ENCODE measurements around the gene XXYLT1. TPM values are rescaled to one million over a fixed set of nuclear protein-coding genes. Genes with fewer than 3 reads are reported as not detected.
A peak's percentile ranks its signal among the peaks of the same experiment; 100 is the strongest.
"Not testable (repeated sequence)": the region's sequence is repeated elsewhere in the genome, so short reads cannot be mapped to it uniquely, and the experiment has no call there.

Gene XXYLT1
- total RNA-seq, 1 donor from 2014 or later: 41.1 TPM

DNA sequence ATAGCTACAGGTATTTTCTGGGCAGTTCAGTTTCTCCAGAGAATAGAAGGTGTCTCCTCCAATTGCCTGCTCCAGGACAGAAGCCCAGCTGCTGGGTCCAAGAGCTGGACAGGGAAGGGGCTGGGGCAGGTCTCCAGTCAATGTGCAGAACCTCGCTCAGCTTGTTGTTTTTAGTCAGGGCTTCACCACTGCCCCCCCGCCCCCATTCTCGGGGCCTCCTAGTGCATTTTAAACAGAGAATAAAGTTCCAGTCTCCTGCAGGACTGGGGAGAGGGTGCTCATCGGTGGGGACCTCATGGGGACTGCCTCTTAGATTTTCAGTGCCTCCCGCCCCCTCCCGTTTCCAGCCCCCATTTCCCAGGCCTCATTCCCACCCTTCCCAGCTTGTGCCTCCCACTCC lies 216.6 kb downstream of the XXYLT1 start:
- H3K4me1 Mint-ChIP-seq: peaks cover 5% of the 10 kb centered on the region
- no peak overlapping the region for H3K27ac Mint-ChIP-seq (ENCODE audit: unreplicated experiment)
- H3K27me3 Mint-ChIP-seq (ENCODE audit: low read depth): peaks cover 11% of the 10 kb centered on the region
- H3K9me3 Mint-ChIP-seq: no peaks in the 10 kb centered on the region
- DNase-seq (ENCODE audit: low read depth, low spot score): no peak
- TF ChIP-seq, protein P1, sequence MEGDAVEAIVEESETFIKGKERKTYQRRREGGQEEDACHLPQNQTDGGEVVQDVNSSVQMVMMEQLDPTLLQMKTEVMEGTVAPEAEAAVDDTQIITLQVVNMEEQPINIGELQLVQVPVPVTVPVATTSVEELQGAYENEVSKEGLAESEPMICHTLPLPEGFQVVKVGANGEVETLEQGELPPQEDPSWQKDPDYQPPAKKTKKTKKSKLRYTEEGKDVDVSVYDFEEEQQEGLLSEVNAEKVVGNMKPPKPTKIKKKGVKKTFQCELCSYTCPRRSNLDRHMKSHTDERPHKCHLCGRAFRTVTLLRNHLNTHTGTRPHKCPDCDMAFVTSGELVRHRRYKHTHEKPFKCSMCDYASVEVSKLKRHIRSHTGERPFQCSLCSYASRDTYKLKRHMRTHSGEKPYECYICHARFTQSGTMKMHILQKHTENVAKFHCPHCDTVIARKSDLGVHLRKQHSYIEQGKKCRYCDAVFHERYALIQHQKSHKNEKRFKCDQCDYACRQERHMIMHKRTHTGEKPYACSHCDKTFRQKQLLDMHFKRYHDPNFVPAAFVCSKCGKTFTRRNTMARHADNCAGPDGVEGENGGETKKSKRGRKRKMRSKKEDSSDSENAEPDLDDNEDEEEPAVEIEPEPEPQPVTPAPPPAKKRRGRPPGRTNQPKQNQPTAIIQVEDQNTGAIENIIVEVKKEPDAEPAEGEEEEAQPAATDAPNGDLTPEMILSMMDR (conservative IDR thresholded peaks at IDR 0.05): no peak
- no peaks in the 10 kb centered on the region for H3K36me3 Mint-ChIP-seq (ENCODE audit: low read depth)
- H3K4me3 Mint-ChIP-seq: no peak overlapping the region

DNA sequence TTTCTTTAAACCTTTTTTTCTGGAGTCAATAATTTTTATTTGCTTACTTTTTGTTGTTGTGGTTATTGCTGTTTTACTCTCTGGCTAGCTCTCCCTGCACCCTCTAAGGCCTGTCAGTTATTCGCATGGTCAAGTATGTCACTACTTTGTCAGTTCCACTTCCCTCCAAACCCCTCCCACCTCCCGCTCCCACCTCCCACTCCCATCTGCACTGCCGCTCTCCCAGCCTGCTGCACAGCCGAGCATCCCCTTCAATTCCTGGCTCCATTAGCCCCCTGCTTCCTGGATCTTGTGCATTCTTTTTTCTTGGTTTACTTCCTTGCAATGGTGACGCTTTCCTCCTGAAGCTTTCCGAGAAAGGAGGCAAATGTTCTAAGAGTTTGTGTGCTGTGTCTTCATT lies 218.0 kb downstream of the XXYLT1 start:
- TF ChIP-seq, protein P1 (conservative IDR thresholded peaks at IDR 0.05): no peak
- H3K27ac Mint-ChIP-seq (ENCODE audit: unreplicated experiment): no peak overlapping the region
- H3K9me3 Mint-ChIP-seq: no peaks in the 10 kb centered on the region
- H3K4me3 Mint-ChIP-seq: no peak overlapping the region
- no peaks in the 10 kb centered on the region for H3K36me3 Mint-ChIP-seq (ENCODE audit: low read depth)
- no peak for DNase-seq (ENCODE audit: low read depth, low spot score)
- H3K27me3 Mint-ChIP-seq (ENCODE audit: low read depth): peaks cover 11% of the 10 kb centered on the region
- H3K4me1 Mint-ChIP-seq: no peaks in the 10 kb centered on the region

DNA sequence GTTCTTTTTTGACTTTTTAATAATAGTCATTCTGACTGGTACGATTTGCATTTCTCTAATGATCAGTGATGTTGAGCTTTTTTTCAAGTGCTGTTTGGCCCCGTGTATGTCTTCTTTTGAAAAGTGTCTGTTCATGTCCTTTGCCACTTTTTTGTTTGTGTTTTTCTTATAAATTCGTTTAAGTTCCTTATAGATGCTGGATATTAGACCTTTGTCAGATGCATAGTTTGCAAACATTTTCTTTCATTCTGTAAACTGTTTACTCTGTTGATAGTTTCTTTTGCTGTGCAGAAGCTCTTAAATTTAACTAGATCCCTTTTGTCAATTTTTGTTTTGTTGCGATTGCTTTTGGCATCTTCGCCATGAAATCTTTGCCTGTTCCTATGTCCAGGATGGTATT lies 220.7 kb downstream of the XXYLT1 start:
- H3K36me3 Mint-ChIP-seq (ENCODE audit: low read depth); H3K4me3 Mint-ChIP-seq; H3K4me1 Mint-ChIP-seq; H3K27ac Mint-ChIP-seq (ENCODE audit: unreplicated experiment); H3K9me3 Mint-ChIP-seq; DNase-seq (ENCODE audit: low read depth, low spot score): not testable (repeated sequence)
- H3K27me3 Mint-ChIP-seq (ENCODE audit: low read depth): peaks cover 11% of the 10 kb centered on the region

DNA sequence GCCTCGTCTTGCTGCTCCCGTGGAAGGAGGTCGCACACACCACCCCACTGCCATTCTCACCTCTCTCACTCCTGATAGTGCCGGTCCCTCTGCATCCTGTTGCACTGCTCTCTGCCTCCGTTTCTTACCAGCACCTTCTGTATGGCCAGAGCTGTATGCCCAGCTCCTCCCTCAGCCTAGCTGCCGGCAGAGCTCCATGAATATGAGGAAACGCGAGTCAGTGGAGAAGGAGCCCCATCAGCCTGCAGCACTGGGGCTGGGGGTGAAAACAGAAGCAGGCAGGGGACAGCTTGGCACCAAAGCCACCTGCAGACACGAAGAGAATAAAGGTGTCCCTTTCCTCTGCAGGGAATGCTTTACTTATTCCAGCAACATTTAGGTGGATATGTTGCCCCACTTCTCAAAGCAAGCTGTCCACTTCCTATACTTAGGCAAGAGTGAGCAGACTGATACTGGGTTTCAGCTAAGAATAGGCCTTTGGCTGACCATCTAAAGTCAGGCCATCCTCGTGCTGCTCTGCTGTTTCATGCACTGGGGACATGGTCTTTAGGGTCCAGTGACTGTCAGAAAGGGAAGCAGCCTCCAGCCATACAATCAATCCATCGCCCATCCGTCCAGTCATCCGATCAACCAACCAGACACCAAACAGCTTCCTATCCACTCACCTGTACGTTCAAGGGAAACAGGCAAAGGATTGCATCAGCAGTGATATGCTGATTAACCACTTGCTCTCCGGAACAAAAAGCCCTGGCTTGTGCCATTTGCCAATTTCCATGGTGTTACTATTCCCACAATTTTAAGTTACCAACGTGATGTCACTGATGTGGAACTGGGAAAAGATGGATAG lies 222.7 kb downstream of the XXYLT1 start:
- no peak for DNase-seq (ENCODE audit: low read depth, low spot score)
- TF ChIP-seq, protein P1 (conservative IDR thresholded peaks at IDR 0.05): no peak
- Mint-ChIP-seq H3K36me3 (ENCODE audit: low read depth) (no peaks in the 10 kb centered on the region), H3K27ac (ENCODE audit: unreplicated experiment) (no peak overlapping the region), H3K4me3 (no peak overlapping the region), H3K9me3 (no peaks in the 10 kb centered on the region), H3K4me1 (peaks cover 4% of the 10 kb centered on the region), H3K27me3 (ENCODE audit: low read depth) (peaks cover 11% of the 10 kb centered on the region)

DNA sequence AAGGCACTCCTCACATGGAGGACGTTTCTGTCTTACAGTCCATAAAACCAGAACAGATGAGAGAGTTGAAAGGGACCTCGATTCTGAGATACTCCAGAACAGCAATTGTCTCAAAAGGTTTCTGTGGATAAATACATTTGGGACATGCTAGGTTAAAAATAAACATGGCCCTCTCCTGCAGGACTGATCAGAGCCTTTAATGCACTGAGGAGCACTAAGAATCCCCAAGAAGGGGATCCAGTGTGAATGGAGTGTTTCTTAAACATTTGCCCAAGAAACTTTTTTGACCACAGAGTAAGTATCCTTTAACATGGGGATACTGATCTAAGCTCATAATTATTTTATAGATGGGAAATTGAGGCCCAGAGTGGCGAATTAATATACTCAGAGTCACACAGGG lies 223.4 kb downstream of the XXYLT1 start:
- Mint-ChIP-seq H3K4me3 (no peak overlapping the region), H3K36me3 (ENCODE audit: low read depth) (no peaks in the 10 kb centered on the region), H3K27me3 (ENCODE audit: low read depth) (peaks cover 11% of the 10 kb centered on the region), H3K27ac (ENCODE audit: unreplicated experiment) (no peak overlapping the region), H3K9me3 (no peaks in the 10 kb centered on the region), H3K4me1 (peaks cover 4% of the 10 kb centered on the region)
- no peak for DNase-seq (ENCODE audit: low read depth, low spot score)
- TF ChIP-seq, protein P1 (conservative IDR thresholded peaks at IDR 0.05): no peak

DNA sequence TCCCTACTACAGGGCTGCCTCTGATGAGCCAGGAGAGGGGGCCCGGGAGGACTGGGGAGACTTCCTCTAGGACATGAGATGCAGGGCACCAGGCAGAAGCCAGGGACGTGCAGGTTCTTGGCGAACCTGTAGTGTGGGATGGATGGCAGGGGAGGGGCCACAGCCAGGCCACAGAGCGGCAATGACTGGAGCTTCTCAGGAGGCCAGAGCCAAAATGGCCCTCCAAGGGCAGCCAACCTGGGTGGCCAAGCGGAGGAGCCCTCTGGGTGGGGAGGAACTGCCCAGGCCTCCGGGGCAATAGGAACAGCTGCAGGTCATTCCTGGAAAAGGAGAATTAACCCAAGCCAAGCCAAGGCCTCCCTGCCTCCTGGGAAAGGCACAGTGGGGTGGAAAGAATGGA lies 224.5 kb downstream of the XXYLT1 start:
- Mint-ChIP-seq H3K27ac (ENCODE audit: unreplicated experiment) (peak overlapping the region; percentile 35), H3K36me3 (ENCODE audit: low read depth) (no peaks in the 10 kb centered on the region), H3K4me1 (peaks cover 4% of the 10 kb centered on the region), H3K4me3 (no peak overlapping the region), H3K9me3 (no peaks in the 10 kb centered on the region), H3K27me3 (ENCODE audit: low read depth) (peaks cover 11% of the 10 kb centered on the region)
- DNase-seq (ENCODE audit: low read depth, low spot score): no peak
- TF ChIP-seq, protein P1 (conservative IDR thresholded peaks at IDR 0.05): no peak
